Caco-2 (cell line): Measurements from ENCODE around the gene RPL35A. TPM values are rescaled to one million over a fixed set of nuclear protein-coding genes. Genes with fewer than 3 reads are reported as not detected.
A peak's percentile ranks its signal among the peaks of the same experiment; 100 is the strongest.

ENCODE experiments used
- BruUV-seq: library from RNA; stranded (reverse); fragments of 400-500 nt; replicated peaks from 2 replicates; lab custom pipeline; 2021; lab: Mats Ljungman, UMichigan
- CTCF ChIA-PET: fragments of 300-600 bp; sonication (Branson Sonifier 250); formaldehyde crosslinking; loops from one replicate; lab custom pipeline; 2022; ENCODE audit warnings: antibody characterized with exemption; lab: Charles Lee
- POLR2A ChIA-PET: fragments of 300-600 bp; sonication (Branson Sonifier 250); formaldehyde crosslinking; loops from one replicate; lab custom pipeline; 2022; ENCODE audit warnings: antibody characterized with exemption; lab: Charles Lee
- DNase-seq, 2 experiments: peaks; one replicate each; pipeline versions ENCODE4 v3.0.0 to v3.0.0-alpha.2; 2020 to 2022
- H3K27me3 ChIP-seq: replicated peaks from 2 replicates; pipeline ENCODE4 v1.6.0; 2011; ENCODE audit warnings: low read length; ENCODE audit not compliant: control insufficient read depth, insufficient read depth
- H3K36me3 ChIP-seq: 2 replicates; pipeline ENCODE4 v1.5.1; 2011; ENCODE audit warnings: low read length; ENCODE audit not compliant: control insufficient read depth, insufficient read depth
- H3K4me1 ChIP-seq: fragments of 250-450 bp; sonication (Bioruptor Pico); 2 replicates; pipeline ENCODE4 v1.5.1; 2020; ENCODE audit warnings: mild to moderate bottlenecking
- H3K4me3 ChIP-seq: 2 replicates; pipeline ENCODE4 v1.5.1; 2011; ENCODE audit warnings: low read depth, mild to moderate bottlenecking, control low read depth, low read length
- H3K9me3 ChIP-seq: fragments of 250-450 bp; sonication (Bioruptor Pico); 2 replicates; pipeline ENCODE4 v1.5.1; 2020; ENCODE audit warnings: mild to moderate bottlenecking, moderate library complexity
- H3K27ac Mint-ChIP-seq: one replicate; pipeline ENCODE4 v1.8.0; 2022; ENCODE audit warnings: mixed read lengths; ENCODE audit not compliant: unreplicated experiment
- H3K27me3 Mint-ChIP-seq: one replicate; pipeline ENCODE4 v1.8.0; 2022; ENCODE audit warnings: mixed read lengths; ENCODE audit not compliant: insufficient read depth, unreplicated experiment
- H3K36me3 Mint-ChIP-seq: one replicate; pipeline ENCODE4 v1.8.0; 2022; ENCODE audit warnings: mild to moderate bottlenecking, mixed read lengths; ENCODE audit not compliant: insufficient read depth, unreplicated experiment
- H3K4me1 Mint-ChIP-seq: one replicate; pipeline ENCODE4 v1.8.0; 2022; ENCODE audit warnings: low read depth, mixed read lengths; ENCODE audit not compliant: unreplicated experiment
- H3K4me3 Mint-ChIP-seq: one replicate; pipeline ENCODE4 v1.8.0; 2022; ENCODE audit warnings: mild to moderate bottlenecking, moderate library complexity, mixed read lengths; ENCODE audit not compliant: unreplicated experiment
- H3K9me3 Mint-ChIP-seq: one replicate; pipeline ENCODE4 v1.8.0; 2022; ENCODE audit warnings: mixed read lengths; ENCODE audit not compliant: unreplicated experiment
- intact Hi-C: fragments of 100-400 bp; cut with micrococcal nuclease; formaldehyde crosslinking; loops from one replicate; pipeline ENCODE4 v1.10.0; 2022; ENCODE audit not compliant: unreplicated experiment
- total RNA-seq: library from RNA; stranded (reverse); gene quantifications from 2 replicates; pipeline ENCODE4 v1.2.3, GENCODE V29; 2022
- TF ChIP-seq, protein P1 (sequence below), 2 experiments: fragments of 200-600 bp in 1 of 2; IDR thresholded peaks; 1 replicate in 1 of 2; 2 replicates in 1 of 2; pipeline versions ENCODE4 v1.5.1 to v1.8.0; 2011 to 2022; ENCODE audit warnings: antibody characterized with exemption in 1 of 2, control low read depth in 1 of 2, inconsistent platforms in 1 of 2, low read depth in 1 of 2, low read length in 1 of 2, mild to moderate bottlenecking in 1 of 2, moderate library complexity in 1 of 2; ENCODE audit not compliant: insufficient read depth in 1 of 2, severe bottlenecking in 1 of 2, unreplicated experiment in 1 of 2

RPL35A gene
- total RNA-seq, 1 experiment from 2014 or later = 880 TPM

DNA sequence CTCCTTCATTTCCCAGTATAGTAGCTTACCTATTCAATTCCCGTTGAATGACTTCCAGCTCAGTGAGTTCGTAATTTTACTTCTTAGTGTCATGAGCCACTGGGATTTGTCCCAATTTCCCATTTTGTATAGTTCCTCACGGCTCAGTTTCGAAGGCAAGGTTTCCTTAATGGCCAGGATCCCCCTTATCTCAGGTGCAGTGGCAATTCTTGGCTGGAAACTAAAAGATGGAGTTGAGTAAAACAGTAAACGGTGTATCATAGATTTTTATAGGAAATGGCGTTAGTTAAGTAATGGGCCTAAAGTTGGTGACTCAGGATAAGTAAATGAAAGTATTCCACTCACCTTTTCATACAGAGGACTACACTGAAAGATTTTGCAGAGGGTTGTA, 9.5 kb downstream of the RPL35A start:
- 0 out of 2 replicates have a peak, but pooled peaks cover 2% of the 10 kb centered on the region for H3K36me3 ChIP-seq
- Mint-ChIP-seq H3K36me3 (peaks cover 46% of the 10 kb centered on the region), H3K4me3 (peak overlapping the region; percentile 81), H3K27ac (peak overlapping the region; percentile 86), H3K4me1 (peaks cover 11% of the 10 kb centered on the region), H3K27me3 (peaks cover 3% of the 10 kb centered on the region), H3K9me3 (no peaks in the 10 kb centered on the region)
- POLR2A ChIA-PET = no interaction called here
- CTCF ChIA-PET = no interaction called here
- no peak for DNase-seq
- H3K4me3 ChIP-seq = peak overlapping the region; percentile 75
- intact Hi-C loops = no loop called here
- TF ChIP-seq, protein P1, sequence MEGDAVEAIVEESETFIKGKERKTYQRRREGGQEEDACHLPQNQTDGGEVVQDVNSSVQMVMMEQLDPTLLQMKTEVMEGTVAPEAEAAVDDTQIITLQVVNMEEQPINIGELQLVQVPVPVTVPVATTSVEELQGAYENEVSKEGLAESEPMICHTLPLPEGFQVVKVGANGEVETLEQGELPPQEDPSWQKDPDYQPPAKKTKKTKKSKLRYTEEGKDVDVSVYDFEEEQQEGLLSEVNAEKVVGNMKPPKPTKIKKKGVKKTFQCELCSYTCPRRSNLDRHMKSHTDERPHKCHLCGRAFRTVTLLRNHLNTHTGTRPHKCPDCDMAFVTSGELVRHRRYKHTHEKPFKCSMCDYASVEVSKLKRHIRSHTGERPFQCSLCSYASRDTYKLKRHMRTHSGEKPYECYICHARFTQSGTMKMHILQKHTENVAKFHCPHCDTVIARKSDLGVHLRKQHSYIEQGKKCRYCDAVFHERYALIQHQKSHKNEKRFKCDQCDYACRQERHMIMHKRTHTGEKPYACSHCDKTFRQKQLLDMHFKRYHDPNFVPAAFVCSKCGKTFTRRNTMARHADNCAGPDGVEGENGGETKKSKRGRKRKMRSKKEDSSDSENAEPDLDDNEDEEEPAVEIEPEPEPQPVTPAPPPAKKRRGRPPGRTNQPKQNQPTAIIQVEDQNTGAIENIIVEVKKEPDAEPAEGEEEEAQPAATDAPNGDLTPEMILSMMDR (IDR thresholded peaks at IDR 0.05; ENCODE audit: insufficient read depth in 1 of 2, low read depth in 1 of 2, low read length in 1 of 2, severe bottlenecking in 1 of 2, unreplicated experiment in 1 of 2) = no peak
- peaks cover 15% of the 10 kb centered on the region for H3K4me1 ChIP-seq
- no peaks in the 10 kb centered on the region for H3K9me3 ChIP-seq
- BruUV-seq = TSS peak; percentile 84
- H3K27me3 ChIP-seq = no peaks in the 10 kb centered on the region

DNA sequence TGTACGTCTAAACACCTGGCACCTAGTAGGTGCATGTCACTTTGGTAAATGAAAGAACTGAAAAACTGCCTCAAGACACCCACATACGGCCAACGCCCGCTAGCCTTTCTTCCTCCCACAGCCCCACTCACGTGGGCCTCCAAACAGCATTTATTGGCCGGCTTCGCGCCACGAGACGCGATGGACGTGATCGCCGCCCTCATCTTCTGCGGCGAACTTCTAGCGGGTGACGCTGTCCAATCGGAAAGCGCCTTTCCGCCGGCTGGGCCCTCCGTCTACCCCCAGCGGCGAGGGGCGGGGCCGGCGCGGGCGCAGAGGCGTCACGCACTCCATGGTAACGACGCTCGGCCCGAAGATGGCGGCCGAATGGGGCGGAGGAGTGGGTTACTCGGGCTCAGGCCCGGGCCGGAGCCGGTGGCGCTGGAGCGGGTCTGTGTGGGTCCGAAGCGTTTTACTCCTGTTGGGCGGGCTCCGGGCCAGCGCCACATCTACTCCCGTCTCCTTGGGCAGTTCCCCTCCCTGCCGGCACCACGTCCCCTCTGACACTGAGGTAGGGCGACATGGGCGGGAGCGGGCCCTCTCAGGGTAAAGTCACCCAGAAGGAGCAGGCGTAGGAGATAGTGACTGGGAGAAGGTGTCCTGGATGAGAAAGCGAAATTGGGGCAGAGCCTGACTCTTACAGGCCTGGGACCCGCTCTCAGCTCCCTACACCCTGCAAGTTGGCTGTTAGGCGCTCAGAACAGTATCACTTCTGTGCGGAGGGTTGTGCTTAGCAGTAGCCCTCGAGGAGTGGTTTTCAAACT, 10.1 kb downstream of the RPL35A start, which contains the start of gene LMLN:
Gene LMLN, plus strand, starts transcription at position 327 of the 803 bp plus-strand sequence. Its CDS starts 29 bp downstream, at position 356.
- DNase-seq = peak; percentile 93 to 95
- BruUV-seq = no TSS peak
- Mint-ChIP-seq H3K36me3 (peaks cover 40% of the 10 kb centered on the region), H3K9me3 (no peaks in the 10 kb centered on the region), H3K4me3 (peak within 1 kb of the TSS; percentile 81), H3K4me1 (peaks cover 11% of the 10 kb centered on the region), H3K27me3 (peaks cover 3% of the 10 kb centered on the region), H3K27ac (peak within 1 kb of the TSS; percentile 86)
- ChIA-PET POLR2A (no interaction called here), CTCF (no interaction called here)
- Histone ChIP-seq H3K4me1 (peaks cover 15% of the 10 kb centered on the region), H3K36me3 (no peaks in the 10 kb centered on the region), H3K27me3 (no peaks in the 10 kb centered on the region), H3K9me3 (no peaks in the 10 kb centered on the region), H3K4me3 (peak within 1 kb of the TSS; percentile 75)
- intact Hi-C loops = loop anchor here (1.0 kb wide), 1 partner anchor 10 kb away; the partner anchor contains the start of gene RPL35A
- TF ChIP-seq, protein P1 (IDR thresholded peaks at IDR 0.05; ENCODE audit: insufficient read depth in 1 of 2, low read depth in 1 of 2, low read length in 1 of 2, severe bottlenecking in 1 of 2, unreplicated experiment in 1 of 2) = no peak

- Mint-ChIP-seq H3K4me1 (peaks cover 11% of the 10 kb centered on the region), H3K27ac (peak overlapping the region; percentile 86), H3K36me3 (peaks cover 31% of the 10 kb centered on the region), H3K27me3 (peaks cover 3% of the 10 kb centered on the region), H3K9me3 (no peaks in the 10 kb centered on the region), H3K4me3 (peak overlapping the region; percentile 81)
- H3K4me3 ChIP-seq = peak overlapping the region; percentile 75
- H3K4me1 ChIP-seq = peaks cover 15% of the 10 kb centered on the region
- BruUV-seq = no TSS peak
- no peaks in the 10 kb centered on the region for H3K27me3 ChIP-seq
- TF ChIP-seq, protein P1 (IDR thresholded peaks at IDR 0.05; ENCODE audit: insufficient read depth in 1 of 2, low read depth in 1 of 2, low read length in 1 of 2, severe bottlenecking in 1 of 2, unreplicated experiment in 1 of 2) = no peak
- ChIA-PET CTCF (no interaction called here), POLR2A (no interaction called here)
- intact Hi-C loops = loop anchor here (1.0 kb wide), 1 partner anchor 11 kb away; the partner anchor contains the start of gene RPL35A
- H3K9me3 ChIP-seq = no peaks in the 10 kb centered on the region
- DNase-seq = no peak
- no peaks in the 10 kb centered on the region for H3K36me3 ChIP-seq
Measured at GRCh38 chr3:197960694-197961581, 10.9 kb downstream of the RPL35A start.
